GM12878 (cell line): ENCODE results near the gene CLMP. TPM values are rescaled to one million over a fixed set of nuclear protein-coding genes. Genes with fewer than 3 reads are reported as not detected.

Source experiments
- ATAC-seq: fragments of 200-7000 bp; cut with Tn5 transposase; 3 replicates; pipeline ENCODE4 v1.9.1; 2020; ENCODE audit warnings: mild to moderate bottlenecking, moderate library complexity
- BruUV-seq: library from RNA; stranded (reverse); fragments of 400-500 nt; replicated peaks from 2 replicates; lab custom pipeline; 2021; lab: Mats Ljungman, UMichigan
- CTCF ChIA-PET: fragments of 300-600 bp; sonication (Branson Sonifier 250); formaldehyde crosslinking; extraction: SDS; loops from one replicate; lab custom pipeline; 2021; ENCODE audit warnings: inconsistent platforms; lab: Yijun Ruan, JAX
- POLR2A ChIA-PET: fragments of 350-600 bp; formaldehyde crosslinking; extraction: SDS; loops from one replicate; lab custom pipeline; 2021; ENCODE audit warnings: inconsistent platforms; lab: Charles Lee
- RAD21 ChIA-PET: fragments of 300-600 bp; sonication (Branson Sonifier 250); formaldehyde crosslinking; loops from one replicate; lab custom pipeline; 2023; ENCODE audit warnings: antibody characterized with exemption; ENCODE audit not compliant: unreplicated experiment; lab: Charles Lee
- SMC1A ChIA-PET: fragments of 300-600 bp; sonication (Branson Sonifier 250); formaldehyde crosslinking; loops from one replicate; lab custom pipeline; 2023; ENCODE audit not compliant: unreplicated experiment, uncharacterized antibody; lab: Charles Lee
- DNase-seq: peaks from one replicate; pipeline ENCODE4 v3.0.0-alpha.2; 2011; ENCODE audit warnings: low read depth, low spot score
- FAIRE-seq: peaks from 3 replicates; lab custom pipeline; 2011; peaks lifted over from hg19 to GRCh38; lab: Jason Lieb, UNC
- H2AFZ ChIP-seq: 2 replicates; pipeline ENCODE4 v1.6.0; 2011; ENCODE audit warnings: low read depth, low read length, control low read depth; ENCODE audit not compliant: control insufficient read depth
- H3K27ac ChIP-seq: 2 replicates; pipeline ENCODE4 v1.5.1; 2011; ENCODE audit warnings: control low read depth; ENCODE audit not compliant: control insufficient read depth, insufficient read depth
- H3K27me3 ChIP-seq, 2 experiments: replicated peaks in 1 of 2; 2 replicates each; pipeline versions ENCODE4 v1.6.0 to v1.6.1; 2011; ENCODE audit warnings: low read length in 1 of 2; ENCODE audit not compliant: control insufficient read depth in 2 of 2, insufficient read depth in 2 of 2
- H3K36me3 ChIP-seq, 2 experiments: 2 replicates each; pipeline ENCODE4 v1.5.1; 2011; ENCODE audit warnings: low read length in 1 of 2; ENCODE audit not compliant: control insufficient read depth in 2 of 2, insufficient read depth in 2 of 2
- H3K4me1 ChIP-seq: 2 replicates; pipeline ENCODE4 v1.6.1; 2011; ENCODE audit warnings: mild to moderate bottlenecking, low read length, moderate library complexity, mixed read lengths; ENCODE audit not compliant: control insufficient read depth, insufficient read depth
- H3K4me2 ChIP-seq: 2 replicates; pipeline ENCODE4 v1.6.0; 2011; ENCODE audit warnings: control low read depth; ENCODE audit not compliant: control insufficient read depth, insufficient read depth
- H3K4me3 ChIP-seq: fragments of 200-600 bp; sonication (generic); 2 replicates; pipeline ENCODE4 v1.5.1; 2016
- H3K79me2 ChIP-seq: 2 replicates; pipeline ENCODE4 v1.6.0; 2011; ENCODE audit warnings: low read length; ENCODE audit not compliant: control insufficient read depth, insufficient read depth
- H3K9ac ChIP-seq: 2 replicates; pipeline ENCODE4 v1.8.0; 2011; ENCODE audit warnings: low read length, control low read depth, mixed read lengths; ENCODE audit not compliant: control insufficient read depth, insufficient read depth
- H3K9me3 ChIP-seq: replicated peaks from 3 replicates; pipeline ENCODE4 v1.5.1; 2011; ENCODE audit warnings: mild to moderate bottlenecking, low read length; ENCODE audit not compliant: control insufficient read depth, insufficient read depth
- H4K20me1 ChIP-seq: 2 replicates; pipeline ENCODE4 v1.6.0; 2011; ENCODE audit not compliant: control insufficient read depth, insufficient read depth
- CBX3 ChIP-seq: fragments of 200-600 bp; sonication (generic); IDR thresholded peaks from 2 replicates; pipeline ENCODE4 v1.6.1; 2016; ENCODE audit warnings: low read depth, borderline replicate concordance
- CUX1 ChIP-seq: IDR thresholded peaks from 2 replicates; pipeline ENCODE4 v1.6.1; 2012; ENCODE audit warnings: improper control_type of control experiment, low read depth, low read length; ENCODE audit not compliant: insufficient replicate concordance
- E4F1 ChIP-seq: fragments of 450-650 bp; IDR thresholded peaks from 2 replicates; pipeline ENCODE4 v1.6.1; 2018; ENCODE audit warnings: borderline replicate concordance, mild to moderate bottlenecking; ENCODE audit not compliant: partially characterized antibody
- EP300 ChIP-seq, 2 experiments: fragments of 150-350 bp in 1 of 2; IDR thresholded peaks; 2 replicates each; pipeline ENCODE4 v1.6.1; 2011 to 2012; ENCODE audit warnings: low read depth in 2 of 2, low read length in 2 of 2, borderline replicate concordance in 1 of 2, improper control_type of control experiment in 1 of 2, inconsistent platforms in 1 of 2; ENCODE audit not compliant: control insufficient read depth in 1 of 2
- EZH2 ChIP-seq: IDR thresholded peaks from 2 replicates; pipeline ENCODE4 v1.6.1; 2012; ENCODE audit warnings: low read depth, mild to moderate bottlenecking, control low read depth, inconsistent platforms, low read length, borderline replicate concordance; ENCODE audit not compliant: control insufficient read depth
- GABPA ChIP-seq: IDR thresholded peaks from 2 replicates; pipeline ENCODE4 v1.6.1; 2014; ENCODE audit warnings: antibody characterized with exemption, low read depth, mild to moderate bottlenecking, inconsistent platforms
- PAX8 ChIP-seq: fragments of 450-650 bp; IDR thresholded peaks from 2 replicates; pipeline ENCODE4 v1.6.1; 2017; ENCODE audit warnings: mild to moderate bottlenecking, moderate library complexity
- RELB ChIP-seq: fragments of 450-650 bp; IDR thresholded peaks from 2 replicates; pipeline ENCODE4 v1.6.1; 2017; ENCODE audit warnings: low read depth, mild to moderate bottlenecking, moderate library complexity
- STAT1 ChIP-seq: fragments of 450-650 bp; conservative IDR thresholded peaks from 2 replicates; pipeline ENCODE4 v1.6.1; 2014; ENCODE audit warnings: antibody characterized with exemption, mild to moderate bottlenecking
- SUZ12 ChIP-seq: fragments of 200-600 bp; sonication (generic); IDR thresholded peaks from one replicate; pipeline ENCODE4 v1.6.1; 2018; ENCODE audit warnings: antibody characterized with exemption, mild to moderate bottlenecking; ENCODE audit not compliant: unreplicated experiment
- ZNF384 ChIP-seq: IDR thresholded peaks from 2 replicates; pipeline ENCODE4 v1.6.1; 2012; ENCODE audit warnings: low read depth, mild to moderate bottlenecking, low read length, improper control_type of control experiment, borderline replicate concordance
- WGBS: methylation state at CpG from one replicate; pipeline ENCODE4 v1.1.6; 2016; ENCODE audit warnings: low lambda C conversion rate; ENCODE audit not compliant: insufficient replicate concordance, insufficient coverage; ENCODE audit errors: missing lambda C conversion rate; 5-methylcytosine and 5-hydroxymethylcytosine counted together
- in situ Hi-C: fragments of 300-500 bp; cut with MboI; formaldehyde crosslinking; loops from 9 replicates; pipeline ENCODE4 v1.14.3; 2018; ENCODE audit warnings: mixed read lengths
- intact Hi-C: fragments of 100-400 bp; cut with micrococcal nuclease; formaldehyde crosslinking; loops from one replicate; pipeline ENCODE4 v1.14.2; 2022; ENCODE audit not compliant: unreplicated experiment
- polyA plus RNA-seq, 11 experiments: library from polyadenylated mRNA; depleted of rRNA in 4 of 11; unstranded in 6 of 11; stranded (reverse) in 5 of 11; fragments of >200 nt; fragmentation: Nextera tagmentation in 4 of 11; fragmentation: Illumina TruSeq in 1 of 11; extraction: Ambion mirVana in 4 of 11; extraction: Trizol in 1 of 11; gene quantifications; 1 replicate in 1 of 11; 2 replicates in 10 of 11; pipeline versions ENCODE4 v1.2.1 to v1.2.3, GENCODE V29; 2011 to 2016; ENCODE audit warnings: inconsistent platforms in 2 of 11, missing spikeins in 2 of 11, low read depth in 1 of 11
- total RNA-seq, 4 experiments: library from RNA; depleted of rRNA in 3 of 4; stranded (reverse); fragments of >200 nt in 3 of 4; fragmentation: Illumina TruSeq in 1 of 4; extraction: Trizol in 1 of 4; gene quantifications; 2 replicates each; pipeline versions ENCODE4 v1.2.1 to v1.2.3, GENCODE V29; 2013 to 2021

Gene CLMP
- total and polyA plus RNA-seq, 10 of the 15 experiments (the other 5 are each of a cell fraction or from before 2014, with no cell fraction given) = 0.01 to 0.71 (median 0.20) TPM; not detected in 4

- TF ChIP-seq ZNF384 = no peak
- TF ChIP-seq, all 136 proteins: peak for 0
These were observed 50.3 kb downstream of the CLMP start (continued) for GRCh38 chr11:123144707-123145106.

GRCh38 chr11:123143921-123144320, 51.1 kb downstream of the CLMP start:
- no peaks in the 10 kb centered on the region for H3K79me2 ChIP-seq
- no peak overlapping the region for H2AFZ ChIP-seq
- H3K9ac ChIP-seq = no peak overlapping the region
- DNase-seq (no peak), ATAC-seq (no peak), FAIRE-seq (no peak)
- SMC1A ChIA-PET = no interaction called here
- CTCF ChIA-PET = interaction anchor here (1.1 to 1.4 kb wide), 2 partner anchors 21 to 103 kb away, joined by 4 to 5 read pairs; no protein-coding TSS in a partner anchor
- H3K4me1 ChIP-seq = no peaks in the 10 kb centered on the region
- no peak overlapping the region for H3K4me3 ChIP-seq
- RAD21 ChIA-PET = no interaction called here
- peaks cover 3 to 4% of the 10 kb centered on the region in 2 experiments for H3K27me3 ChIP-seq
- intact Hi-C loops (no loop called here), in situ Hi-C loops (no loop called here)
- H4K20me1 ChIP-seq = no peaks in the 10 kb centered on the region
- POLR2A ChIA-PET = no interaction called here
- H3K36me3 ChIP-seq = no peaks in the 10 kb centered on the region
- H3K4me2 ChIP-seq = no peak overlapping the region
- no peaks in the 10 kb centered on the region for H3K9me3 ChIP-seq
- no TSS peak for BruUV-seq
- 0% methylated on average over 2 of the region's 2 CpGs for WGBS
- H3K27ac ChIP-seq = no peak overlapping the region
- TF ChIP-seq CBX3 (no peak), E4F1 (no peak), EP300 (IDR thresholded peaks at IDR 0.05; ENCODE audit: borderline replicate concordance in 1 of 2, control insufficient read depth in 1 of 2, low read depth in 2 of 2, low read length in 2 of 2) (no peak), SUZ12 (no peak), RELB (no peak), EZH2 (no peak), STAT1 (no peak), CUX1 (no peak), GABPA (no peak), PAX8 (no peak)
